Activated T-helper 1 cell treated with Interleukin-2 at 50 U/mL for 16 hours (primary cell): ENCODE results near the gene SHROOM3.

ENCODE experiments used
- DNase-seq: peaks from one replicate; pipeline ENCODE4 v3.0.0-alpha.2; 2020; ENCODE audit warnings: low read depth

Gene SHROOM3

DNA sequence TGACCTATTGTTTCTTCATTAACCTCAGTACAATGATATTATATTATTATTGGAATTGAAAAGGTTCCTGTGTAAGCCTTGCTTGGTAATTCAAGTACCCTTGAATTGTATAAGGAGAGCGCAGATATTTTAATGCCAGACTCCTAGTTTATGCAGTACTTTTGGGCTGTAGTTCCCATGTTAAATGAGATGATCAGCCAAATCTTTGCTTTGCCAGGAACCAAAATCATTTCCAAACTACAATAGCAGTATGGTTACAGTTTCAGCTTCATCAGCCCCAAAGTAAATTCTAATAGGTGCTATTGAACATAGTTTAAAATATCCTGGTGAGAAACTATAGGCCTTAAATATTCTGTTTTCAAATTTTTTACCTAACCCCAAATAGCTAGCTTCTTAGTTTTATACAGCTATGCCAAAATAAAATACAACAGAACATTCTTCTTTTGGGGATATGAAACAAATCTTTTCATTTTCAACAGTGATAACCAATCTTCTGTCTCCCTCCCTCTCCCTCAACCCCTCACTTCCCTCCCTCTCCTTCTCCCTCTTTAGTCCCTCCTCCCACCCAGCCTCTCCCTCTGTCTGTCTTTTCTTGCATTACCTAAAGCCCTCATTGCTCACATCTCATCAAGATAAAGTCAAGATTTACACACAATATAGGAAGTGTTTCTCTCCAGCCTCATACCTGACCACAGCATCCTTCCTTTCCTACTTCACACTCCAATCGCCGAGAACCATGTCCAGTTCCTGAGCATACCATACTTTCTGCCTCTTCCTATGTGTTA lies 190.1 kb downstream of the SHROOM3 start:
- DNase-seq, result no peak

DNA sequence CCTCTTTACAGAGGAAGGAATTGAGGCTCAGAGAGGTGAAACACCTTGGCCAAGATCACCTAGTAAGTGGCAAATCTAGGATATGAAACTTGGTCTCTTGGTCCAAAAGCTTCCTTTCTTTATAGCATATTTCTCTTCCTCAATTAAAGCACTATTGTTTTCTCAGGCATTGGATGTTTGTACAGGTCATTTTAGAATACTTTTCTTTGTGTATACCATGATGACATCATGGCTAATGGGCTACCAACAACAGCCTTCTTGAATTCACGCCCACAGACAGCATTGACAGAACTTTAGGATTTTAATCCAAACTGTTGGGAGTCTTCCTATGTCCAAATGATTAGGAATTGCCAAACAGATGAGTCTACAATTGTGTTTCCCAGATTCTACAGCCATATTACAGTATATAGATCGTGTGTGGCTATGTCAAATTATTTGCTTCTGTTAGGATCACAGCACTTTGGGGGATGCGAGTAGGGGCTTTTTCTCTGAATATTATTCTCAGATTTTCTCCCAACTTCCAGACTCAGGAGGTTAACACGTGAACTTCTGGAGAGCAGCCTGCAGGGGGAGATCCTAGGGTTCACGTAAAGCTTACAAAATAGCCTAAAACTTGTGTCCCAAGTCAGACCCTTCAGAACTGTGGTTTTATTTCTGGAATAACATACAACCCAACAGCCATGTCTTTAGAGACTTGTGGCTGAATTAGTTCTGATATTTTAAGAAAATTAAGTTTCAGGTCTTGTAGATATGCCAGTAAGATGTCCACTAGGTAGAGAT lies 191.8 kb downstream of the SHROOM3 start:
- no peak for DNase-seq

DNA sequence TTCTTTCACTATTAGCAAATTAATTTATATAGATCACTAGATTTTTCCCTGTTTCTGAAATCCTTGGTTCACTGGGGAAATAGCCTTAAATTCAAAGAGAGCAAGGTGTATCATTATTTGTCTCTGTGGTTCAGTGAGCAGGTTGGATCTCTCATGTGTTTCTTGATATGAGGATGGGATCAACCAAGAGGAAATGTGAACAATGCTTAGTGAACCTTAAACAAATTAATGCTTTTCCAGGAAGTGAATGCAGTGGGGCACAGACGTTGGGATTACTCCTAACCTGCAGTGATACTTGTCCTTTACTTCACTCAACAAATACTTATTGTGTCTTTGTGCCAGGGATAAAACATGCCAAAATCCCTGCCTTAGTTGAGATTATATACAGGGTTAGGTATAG lies 193.2 kb downstream of the SHROOM3 start:
- DNase-seq, result no peak

DNA sequence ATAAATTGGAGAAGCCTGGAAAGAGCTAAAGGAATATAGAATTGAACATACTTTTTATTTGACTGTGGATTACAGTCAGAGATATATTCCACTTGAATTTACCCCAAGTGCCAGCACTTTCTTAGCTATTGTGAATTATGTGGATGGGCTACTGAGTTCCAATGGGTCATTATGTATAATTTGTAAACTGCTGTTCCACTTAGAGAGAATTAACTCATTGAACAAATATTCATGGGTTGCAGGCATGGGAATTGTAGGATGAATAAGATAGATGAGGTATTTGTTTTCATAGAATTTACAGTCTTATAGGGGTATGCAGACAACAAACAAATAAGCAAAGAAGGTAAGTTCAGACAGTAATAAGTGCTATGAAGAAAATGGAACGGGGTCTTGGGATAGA lies 195.7 kb downstream of the SHROOM3 start:
- no peak for DNase-seq

DNA sequence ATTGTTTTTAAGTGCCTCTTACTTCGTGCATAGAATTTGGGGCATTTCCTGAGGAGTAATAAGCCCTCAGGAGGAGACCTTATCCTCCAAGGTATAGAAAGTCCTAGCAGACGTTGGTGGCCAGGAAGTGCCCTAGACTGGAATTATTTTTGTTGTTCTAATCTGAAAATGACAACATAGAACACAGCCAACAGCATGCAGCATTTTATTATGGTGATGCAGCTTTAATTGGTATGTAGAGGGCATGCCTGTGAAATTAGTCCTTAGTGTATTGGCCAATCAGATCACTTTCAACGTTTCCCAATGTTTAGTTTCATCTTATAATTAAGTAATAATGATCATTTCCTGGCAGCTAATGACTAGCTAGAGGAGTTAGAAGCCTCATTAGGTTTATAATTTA lies 199.2 kb downstream of the SHROOM3 start:
- no peak for DNase-seq

DNA sequence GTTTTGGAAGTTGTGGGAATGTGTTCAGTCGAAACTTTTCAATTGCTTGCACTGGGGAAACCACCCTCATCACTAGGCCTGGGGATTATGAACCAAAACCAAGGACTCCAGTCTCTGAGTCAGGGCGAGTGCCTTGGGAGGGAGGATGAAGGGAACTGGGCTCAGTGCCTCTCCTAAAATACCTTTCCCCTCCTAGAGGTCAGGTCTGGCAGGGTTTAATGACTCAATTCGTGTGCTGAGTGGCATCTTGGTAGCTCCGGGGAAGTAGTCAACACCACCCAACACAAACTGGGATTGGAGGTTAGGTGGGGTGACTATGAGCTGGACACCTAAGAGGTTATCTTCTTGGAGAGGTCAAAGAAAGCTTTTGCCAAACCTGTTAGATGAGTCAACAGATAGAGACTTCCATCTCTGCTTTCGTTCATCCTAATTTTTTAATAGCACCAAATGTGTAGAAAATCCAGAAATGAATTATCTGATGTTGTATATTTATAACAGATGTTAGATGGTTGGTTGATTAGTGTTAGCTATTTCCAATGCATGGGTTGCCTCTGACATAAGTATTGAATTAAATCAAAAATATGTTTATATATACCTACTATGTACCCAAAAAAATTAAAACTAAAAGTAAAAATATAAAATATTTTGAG lies 202.8 kb downstream of the SHROOM3 start:
- no peak for DNase-seq

DNA sequence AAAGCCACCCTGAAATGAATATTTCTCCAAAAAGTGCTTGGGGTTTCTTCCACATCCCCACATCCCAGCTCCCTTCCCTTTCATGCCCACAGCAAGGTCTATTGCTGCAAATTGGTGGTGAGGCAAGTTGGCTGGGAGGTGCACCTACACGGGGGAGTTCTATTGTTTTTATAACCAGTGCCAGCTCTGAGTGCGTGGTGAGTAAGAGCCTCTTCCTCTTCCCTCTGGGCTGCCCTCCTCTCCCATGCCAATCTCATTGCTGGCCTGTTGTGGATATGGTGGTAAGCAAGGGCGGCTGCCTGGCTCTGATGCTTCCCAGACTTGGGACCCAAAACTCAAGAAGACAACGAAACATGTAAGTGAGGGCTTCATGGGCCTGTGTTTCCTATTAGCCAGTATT lies 204.3 kb downstream of the SHROOM3 start:
- no peak for DNase-seq

DNA sequence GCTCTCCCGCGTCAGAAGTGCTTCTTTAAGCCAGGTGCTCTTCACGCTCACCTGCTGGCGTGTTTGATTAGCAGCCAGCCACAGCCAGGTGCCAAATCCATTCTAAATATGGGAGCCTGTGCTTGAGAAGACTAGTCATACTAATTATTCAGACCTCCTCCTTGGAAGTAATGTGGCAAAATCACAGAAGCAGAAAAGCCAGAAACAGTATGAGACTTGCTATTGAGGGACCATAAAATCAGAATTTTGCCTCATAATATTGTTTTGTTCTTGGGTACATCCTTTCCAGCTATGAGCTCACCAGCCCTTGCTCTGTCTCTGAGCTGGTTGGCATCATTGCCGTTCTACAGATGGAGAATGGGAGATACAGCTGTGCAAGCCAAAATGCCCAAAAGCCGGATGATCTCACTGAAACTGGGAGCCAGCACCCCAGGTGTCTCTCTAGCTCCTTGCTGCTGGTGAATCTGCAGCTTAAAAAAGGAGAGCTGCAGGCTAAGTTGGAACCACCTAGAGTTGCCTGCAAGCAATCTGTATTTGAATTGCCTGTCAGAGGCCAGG lies 205.4 kb downstream of the SHROOM3 start:
- DNase-seq, result no peak

DNA sequence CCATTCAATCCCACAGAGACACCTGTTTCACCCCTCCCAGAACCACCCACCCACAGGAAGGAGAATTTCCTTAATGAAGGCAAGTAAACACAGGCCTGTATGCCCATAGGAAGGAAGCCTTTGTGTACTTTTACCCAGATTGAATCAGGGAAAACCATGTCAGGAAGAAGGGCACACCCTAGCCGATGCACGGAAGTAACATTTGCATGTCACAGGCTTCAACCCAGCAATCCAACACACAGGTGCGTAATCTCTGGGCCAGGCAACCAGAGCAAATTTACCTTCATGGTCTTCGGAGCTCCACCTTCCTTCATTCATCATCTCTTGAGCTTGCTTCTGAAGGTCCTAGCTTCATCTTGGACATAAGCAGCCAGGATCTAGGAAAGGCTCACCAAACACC lies 206.3 kb downstream of the SHROOM3 start:
- DNase-seq, result no peak

DNA sequence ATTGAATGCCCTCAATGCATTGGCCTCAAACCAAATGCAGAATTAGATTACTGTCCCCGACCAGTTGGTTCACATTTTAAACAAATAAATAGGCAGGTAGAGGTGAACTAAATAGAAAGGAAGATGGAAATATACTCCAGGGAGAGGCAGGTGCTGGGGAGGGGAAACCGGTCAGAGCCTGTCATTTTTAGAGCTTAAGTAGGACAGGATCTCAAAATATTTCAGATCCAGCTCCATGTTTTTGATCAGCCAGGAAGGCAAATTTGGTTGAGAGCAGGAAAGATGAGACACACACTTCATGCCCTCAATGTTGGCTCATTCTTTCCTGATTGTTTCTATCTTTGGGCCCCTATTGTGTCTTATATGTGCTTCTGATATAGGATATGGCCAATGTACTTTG lies 206.7 kb downstream of the SHROOM3 start:
- no peak for DNase-seq

DNA sequence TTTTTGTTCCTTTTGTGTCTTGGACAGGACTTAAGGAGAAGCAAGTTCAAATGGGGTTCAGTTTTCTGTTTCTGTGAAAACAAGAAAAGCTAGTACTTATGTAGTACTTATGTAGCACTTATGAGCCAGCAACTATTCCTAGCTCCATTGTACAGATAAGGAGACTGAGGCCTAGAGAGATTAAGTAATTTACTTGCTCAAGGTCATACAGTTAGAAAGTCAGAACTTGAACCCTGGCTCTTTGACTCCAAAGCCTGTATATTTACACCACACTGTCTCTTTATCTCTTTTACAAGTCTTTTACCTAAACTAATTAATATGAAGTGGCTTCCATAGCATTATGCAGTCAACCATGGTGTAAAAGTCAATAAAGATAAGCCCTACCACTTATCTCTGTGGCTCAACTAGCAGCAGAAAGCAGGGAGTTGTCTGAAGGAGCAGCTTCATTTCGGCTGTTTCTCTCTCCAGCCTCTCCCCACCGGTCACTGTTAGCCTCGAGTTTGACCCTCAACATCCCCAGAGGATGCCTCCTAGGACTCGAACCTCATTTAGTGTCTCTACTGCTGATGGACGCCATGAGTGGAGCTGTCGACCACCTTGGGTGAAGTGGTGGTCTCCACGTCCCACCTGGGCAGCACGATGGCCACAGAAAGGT lies 209.9 kb downstream of the SHROOM3 start:
- DNase-seq, result no peak

DNA sequence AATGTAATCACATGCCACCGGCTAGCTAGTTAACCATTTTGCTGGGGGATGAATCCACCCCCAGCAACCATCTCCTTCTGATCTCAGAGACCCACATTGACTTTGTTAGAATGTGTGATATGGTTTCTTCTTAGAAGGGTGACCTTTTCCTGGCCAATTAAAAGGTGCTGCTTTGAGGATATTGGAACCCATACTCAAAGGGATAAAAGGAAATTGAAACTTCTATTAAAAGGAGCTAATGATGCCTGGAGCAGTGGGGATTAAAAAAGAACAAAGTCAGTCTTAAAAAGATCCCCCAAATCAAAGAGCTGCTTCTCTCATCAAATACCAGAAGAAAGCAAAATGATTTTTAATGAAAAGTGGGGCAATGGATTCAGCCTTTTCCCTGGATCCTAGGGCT lies 214.1 kb downstream of the SHROOM3 start:
- no peak for DNase-seq

DNA sequence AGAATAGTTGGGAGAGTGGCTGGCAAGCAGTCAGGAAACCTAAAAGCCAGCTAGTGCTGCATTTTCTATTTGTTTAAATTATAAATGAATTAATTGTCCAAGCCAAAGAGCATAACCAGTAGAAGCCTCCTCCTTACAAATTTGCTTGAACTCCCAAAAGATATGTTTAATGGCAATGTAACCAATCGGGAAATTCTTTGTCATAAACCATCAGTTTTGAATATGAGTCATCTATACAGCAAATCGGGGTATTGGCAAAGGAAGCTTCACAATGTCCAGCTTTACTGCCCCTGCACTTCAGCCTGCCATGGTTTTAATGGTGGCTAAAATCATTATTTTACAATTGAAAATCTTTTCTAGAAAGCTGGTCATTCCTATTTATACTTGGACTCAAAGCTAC lies 216.6 kb downstream of the SHROOM3 start:
- DNase-seq, result no peak

DNA sequence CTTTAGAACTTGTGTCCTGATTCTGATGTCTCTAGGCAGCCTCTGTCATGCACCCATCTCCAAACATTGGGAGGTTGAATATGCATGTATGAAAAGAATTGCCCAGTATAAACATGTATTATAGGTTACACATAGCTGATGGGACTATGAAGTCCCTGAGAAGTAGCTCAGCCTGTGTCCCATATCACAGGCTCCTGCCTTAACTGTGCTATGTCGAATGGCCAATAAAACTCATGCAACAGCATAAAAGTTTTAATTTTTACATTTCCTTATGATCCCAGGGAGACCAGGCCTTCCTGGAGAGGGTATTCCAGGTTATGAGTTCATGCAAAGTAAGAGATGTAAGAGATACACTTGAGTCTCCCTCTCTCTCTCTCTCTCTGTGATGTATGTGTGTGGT lies 217.4 kb downstream of the SHROOM3 start:
- DNase-seq, result no peak

DNA sequence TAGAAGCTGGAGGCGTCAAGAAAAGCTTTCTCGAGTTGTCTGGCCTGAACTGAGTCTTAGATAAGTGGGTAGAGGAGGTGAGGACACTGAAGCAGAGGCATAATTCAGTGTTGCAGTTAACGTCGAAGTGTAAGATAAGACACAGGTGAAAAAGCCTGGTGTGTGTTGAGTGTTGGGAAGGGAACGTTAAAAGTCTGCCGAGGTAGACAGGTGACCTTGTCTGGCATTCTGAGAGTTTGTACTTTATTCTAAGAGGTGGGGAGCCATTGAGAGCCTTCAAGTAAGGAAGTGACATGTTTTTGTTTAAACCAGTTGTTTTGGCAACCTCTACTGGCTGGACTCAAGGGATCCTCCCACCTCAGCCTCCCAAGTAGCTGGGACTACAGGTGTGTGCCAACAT lies 219.1 kb downstream of the SHROOM3 start:
- no peak for DNase-seq

DNA sequence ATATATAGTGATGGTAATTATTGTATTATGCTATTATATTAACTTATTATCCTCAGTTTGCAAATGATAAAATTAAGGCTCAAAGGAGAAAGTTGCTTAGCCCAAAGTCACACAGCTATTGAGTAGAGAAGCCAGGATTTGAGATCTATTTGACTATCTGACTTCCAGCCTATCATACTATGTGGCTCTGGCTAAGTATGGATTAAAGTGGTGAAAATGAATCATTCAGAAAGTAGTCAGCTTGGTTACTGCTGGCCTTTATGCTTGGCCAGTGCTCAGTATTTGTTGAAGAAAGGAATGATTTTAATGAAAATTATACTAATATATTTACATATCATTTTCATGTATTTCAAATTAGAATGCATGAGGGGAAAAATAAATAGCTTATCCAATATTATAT lies 219.8 kb downstream of the SHROOM3 start:
- DNase-seq, result no peak

DNA sequence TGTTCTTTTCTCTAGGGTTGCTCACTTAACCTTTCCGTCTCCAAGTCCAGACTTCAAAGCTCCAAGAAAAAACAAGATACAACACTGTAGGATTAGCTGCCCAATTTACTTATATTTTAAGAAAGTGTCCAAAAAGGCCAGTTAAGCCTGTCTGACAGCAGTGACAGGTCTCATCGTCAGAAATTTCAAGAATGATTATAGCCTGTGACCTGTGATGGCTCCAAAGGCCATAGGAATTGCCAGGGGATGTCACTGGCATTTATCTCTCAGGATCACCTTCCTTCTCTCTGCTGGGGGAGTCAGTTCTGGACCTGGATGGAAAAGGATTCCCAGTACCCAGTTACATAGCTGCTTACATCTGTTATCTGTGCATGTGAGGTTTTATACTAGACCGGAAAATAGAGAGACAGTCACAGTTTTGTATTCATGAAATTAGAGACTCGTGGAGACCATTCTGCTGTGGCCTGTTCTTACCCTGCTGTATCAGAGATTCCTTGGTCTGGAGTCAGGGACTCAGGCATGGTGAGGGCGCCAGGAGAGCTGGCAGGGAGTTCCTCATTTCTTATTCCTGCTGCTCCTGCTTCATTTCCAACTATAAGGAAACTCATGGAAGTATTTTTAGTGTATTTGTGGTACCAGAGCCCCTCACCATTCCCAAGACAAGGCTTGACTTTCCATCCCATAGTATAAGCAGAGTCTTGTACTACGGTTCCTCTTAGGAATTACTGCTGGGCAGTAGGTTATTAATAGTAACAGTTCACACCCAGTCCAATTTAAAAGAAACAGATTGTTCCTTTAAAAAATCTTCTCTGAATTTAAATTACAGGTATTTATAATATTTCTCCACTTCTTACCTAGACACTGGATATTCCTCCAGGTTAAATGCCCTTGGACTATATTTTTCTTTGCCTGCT lies 220.8 kb downstream of the SHROOM3 start:
- DNase-seq, result no peak

DNA sequence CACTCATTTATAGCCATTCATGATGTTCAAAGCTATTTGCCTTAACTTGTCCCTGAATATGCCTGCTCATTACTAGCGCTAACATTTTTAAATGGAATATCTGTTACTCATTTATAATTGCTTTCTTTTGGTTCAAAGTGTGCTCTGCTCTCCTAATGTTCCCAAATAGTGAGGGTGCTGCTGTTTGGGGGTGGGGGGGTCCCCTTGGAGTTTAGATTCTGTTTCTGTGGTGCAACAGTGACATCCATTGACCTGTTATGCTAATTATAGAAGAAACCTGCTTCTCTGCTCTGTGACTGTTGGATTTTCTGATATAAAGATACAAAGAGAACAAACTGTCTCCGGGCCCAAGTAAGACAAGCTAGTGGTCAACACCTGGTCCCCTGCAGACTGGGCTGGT lies 222.4 kb downstream of the SHROOM3 start:
- DNase-seq, result no peak

DNA sequence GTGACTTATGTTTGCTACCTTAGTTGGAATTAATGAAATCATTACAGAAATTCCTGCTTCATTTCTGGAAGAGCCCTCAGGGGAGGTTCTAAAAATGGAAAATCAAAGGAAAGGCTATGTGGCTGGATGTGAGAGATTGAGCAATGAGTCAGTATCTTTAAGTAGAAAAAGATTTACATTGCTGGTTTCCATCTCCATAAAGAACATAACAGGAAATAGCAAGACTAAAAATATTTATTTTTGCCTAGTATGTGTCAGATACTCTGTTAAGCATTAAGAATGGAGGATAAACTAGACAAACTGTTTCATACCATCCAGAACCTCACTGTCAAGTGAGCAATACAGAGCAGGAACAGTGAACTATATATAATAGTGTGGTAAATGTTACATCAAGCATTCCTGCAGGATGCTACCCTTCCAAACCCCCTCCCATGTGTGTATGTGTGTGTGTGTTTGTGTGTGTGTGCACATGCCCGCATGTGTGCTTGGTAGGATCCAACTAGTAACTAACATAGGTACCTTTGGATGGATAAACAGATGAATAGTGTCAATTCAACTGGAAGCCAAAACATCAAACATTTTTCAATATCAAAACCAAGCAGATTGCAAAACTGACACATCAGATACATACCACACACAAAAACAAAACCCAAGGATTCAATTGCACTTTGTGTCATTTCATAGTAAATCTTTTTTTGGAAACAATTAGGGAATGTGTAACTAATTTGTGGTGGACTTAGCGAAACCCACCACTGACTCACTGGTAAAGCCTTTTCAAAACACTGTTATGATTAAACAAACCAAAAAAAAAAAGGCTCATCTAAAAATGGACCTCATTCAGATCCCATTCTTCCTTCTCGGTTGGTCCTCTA lies 223.4 kb downstream of the SHROOM3 start:
- no peak for DNase-seq

DNA sequence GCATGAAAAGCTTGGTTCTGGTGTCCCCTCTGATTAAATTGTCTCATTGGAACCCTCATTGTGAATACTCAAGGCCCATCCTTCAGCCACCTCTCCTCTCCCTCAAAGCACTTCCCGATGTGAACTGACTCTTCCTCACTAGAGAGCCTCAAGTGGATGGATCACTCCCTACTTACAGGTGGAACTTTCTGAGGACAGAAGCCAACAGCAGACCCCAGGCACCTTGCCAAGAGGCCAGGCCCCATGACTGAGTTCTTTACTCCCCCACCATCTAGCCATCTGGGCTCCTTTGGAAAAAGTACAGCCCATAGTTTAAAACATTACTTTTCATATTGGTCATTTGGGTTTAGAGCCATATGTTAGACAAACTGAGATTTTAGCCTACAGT lies 224.1 kb downstream of the SHROOM3 start:
- DNase-seq, result no peak
